T-cell (primary cell): ENCODE measurements around the gene CRIP1. TPM values are rescaled to one million over a fixed set of nuclear protein-coding genes. Genes with fewer than 3 reads are reported as not detected.

Experiments used
- ATAC-seq, 4 experiments: fragments of 200-7000 bp in 3 of 4; fragments of 150-1000 bp in 1 of 4; cut with Tn5 transposase; replicated peaks in 1 of 4; 1 replicate in 3 of 4; 2 replicates in 1 of 4; pipeline ENCODE4 v1.10.0; 2021; ENCODE audit warnings: moderate library complexity in 3 of 4, mild to moderate bottlenecking in 2 of 4, moderate number of reproducible peaks in 1 of 4
- CTCF ChIA-PET, 2 donors: fragments of 300-600 bp; sonication (Branson Sonifier 250); formaldehyde crosslinking; loops; one replicate each; lab custom pipeline; 2022; ENCODE audit warnings: antibody characterized with exemption in 2 of 2; lab: Charles Lee
- POLR2A ChIA-PET, 2 donors: fragments of 300-600 bp; sonication (Branson Sonifier 250); formaldehyde crosslinking; loops; one replicate each; lab custom pipeline; 2022; ENCODE audit warnings: antibody characterized with exemption in 2 of 2; lab: Charles Lee
- DNase-seq, 35 experiments: peaks; one replicate each; pipeline versions ENCODE4 v3.0.0 to v3.0.0-alpha.2; 2013 to 2023
- H3K27ac ChIP-seq: one replicate; pipeline ENCODE4 v1.5.1; 2013; ENCODE audit warnings: low read length
- H3K27me3 ChIP-seq, 2 experiments: replicated peaks in 1 of 2; 1 replicate in 1 of 2; 2 replicates in 1 of 2; pipeline versions ENCODE4 v1.6.1 to v1.7.0; 2013; ENCODE audit warnings: low read length in 1 of 2, mixed read lengths in 1 of 2; ENCODE audit not compliant: control insufficient read depth in 2 of 2, insufficient read depth in 2 of 2; ENCODE audit errors: extremely low read depth in 1 of 2
- H3K36me3 ChIP-seq, 2 donors: 1 replicate in 1 of 2; 2 replicates in 1 of 2; pipeline versions ENCODE4 v1.6.1 to v1.7.0; 2013; ENCODE audit warnings: low read length in 1 of 2; ENCODE audit not compliant: control insufficient read depth in 2 of 2, insufficient read depth in 1 of 2; ENCODE audit errors: extremely low read depth in 1 of 2
- H3K4me1 ChIP-seq, 2 experiments: 1 replicate in 1 of 2; 2 replicates in 1 of 2; pipeline versions ENCODE4 v1.6.1 to v1.7.0; 2013; ENCODE audit warnings: low read length in 2 of 2, mixed read lengths in 1 of 2; ENCODE audit not compliant: insufficient read depth in 2 of 2, control insufficient read depth in 1 of 2; ENCODE audit errors: extremely low read depth in 1 of 2
- H3K4me3 ChIP-seq, 2 donors: 1 replicate in 1 of 2; 2 replicates in 1 of 2; pipeline versions ENCODE4 v1.5.1 to v1.7.0; 2013; ENCODE audit warnings: mild to moderate bottlenecking in 2 of 2, low read length in 1 of 2, moderate library complexity in 1 of 2; ENCODE audit not compliant: control insufficient read depth in 1 of 2; ENCODE audit errors: extremely low read depth in 1 of 2
- H3K9me3 ChIP-seq: 2 replicates; pipeline ENCODE4 v1.7.0; 2013
- H3K27ac Mint-ChIP-seq, 2 donors: one replicate each; pipeline ENCODE4 v1.8.0; 2020 to 2021; ENCODE audit warnings: mild to moderate bottlenecking in 2 of 2, mixed read lengths in 2 of 2
- H3K27me3 Mint-ChIP-seq, 2 donors: one replicate each; pipeline ENCODE4 v1.8.0; 2021 to 2022; ENCODE audit warnings: mixed read lengths in 2 of 2
- H3K36me3 Mint-ChIP-seq: one replicate; pipeline ENCODE4 v1.8.0; 2021; ENCODE audit warnings: mixed read lengths
- H3K4me1 Mint-ChIP-seq, 3 donors: one replicate each; pipeline ENCODE4 v1.8.0; 2020 to 2022; ENCODE audit warnings: mixed read lengths in 3 of 3, mild to moderate bottlenecking in 1 of 3
- H3K4me3 Mint-ChIP-seq, 3 donors: one replicate each; pipeline ENCODE4 v1.8.0; 2020 to 2022; ENCODE audit warnings: mild to moderate bottlenecking in 3 of 3, mixed read lengths in 3 of 3, moderate library complexity in 3 of 3
- H3K9me3 Mint-ChIP-seq, 3 donors: one replicate each; pipeline ENCODE4 v1.8.0; 2020 to 2022; ENCODE audit warnings: mixed read lengths in 3 of 3
- WGBS: methylation state at CpG from one replicate; pipeline ENCODE4 v1.1.5; 2013; ENCODE audit warnings: missing lambda C conversion rate; ENCODE audit not compliant: insufficient coverage; 5-methylcytosine and 5-hydroxymethylcytosine counted together
- total RNA-seq, 35 experiments: library from RNA in 6 of 35; stranded (reverse) in 6 of 35; fragments of 120-200 nt in 1 of 35; gene quantifications; one replicate each; pipeline versions ENCODE4 v1.2.1 to v1.2.4 and lab custom pipeline; 2013 to 2026

CRIP1 gene
- total RNA-seq, 5 donors from 2014 or later (not counting 1 experiment from before 2014, with no cell fraction given) = 224 to 477 (median 329) TPM

GRCh38 chr14:105464501-105464900 lies 22.2 kb upstream of the CRIP1 start:
- 97% methylated on average over 30 of the region's 33 CpGs for WGBS
- no peaks in the 10 kb centered on the region for H3K9me3 Mint-ChIP-seq

GRCh38 chr14:105465209-105466031 lies 21.3 kb upstream of the CRIP1 start:
- Histone ChIP-seq H3K9me3 (no peaks in the 10 kb centered on the region), H3K27me3 (no peaks in the 10 kb centered on the region), H3K36me3 (peaks cover 44 to 48% of the 10 kb centered on the region in 2 donors), H3K27ac (no peak overlapping the region), H3K4me3 (no peak overlapping the region), H3K4me1 (no peaks in the 10 kb centered on the region)
- WGBS = 94% methylated on average over 16 of the region's 20 CpGs
- no peaks in the 10 kb centered on the region for H3K4me1 Mint-ChIP-seq
- H3K27ac Mint-ChIP-seq = no peak overlapping the region
- ATAC-seq = no peak
- CTCF ChIA-PET = no interaction called here
- H3K4me3 Mint-ChIP-seq = no peak overlapping the region
- POLR2A ChIA-PET = no interaction called here
- H3K27me3 Mint-ChIP-seq = no peaks in the 10 kb centered on the region
- no peak for DNase-seq
- no peaks in the 10 kb centered on the region for H3K9me3 Mint-ChIP-seq
- peaks cover 6% of the 10 kb centered on the region for H3K36me3 Mint-ChIP-seq

More at GRCh38 chr14:105464501-105464900, 22.2 kb upstream of the CRIP1 start:
- Mint-ChIP-seq H3K4me1 (no peaks in the 10 kb centered on the region), H3K27me3 (no peaks in the 10 kb centered on the region), H3K27ac (no peak overlapping the region), H3K36me3 (peaks cover 6% of the 10 kb centered on the region), H3K4me3 (no peak overlapping the region)
- Histone ChIP-seq H3K4me3 (no peak overlapping the region), H3K36me3 (peaks cover 44 to 51% of the 10 kb centered on the region in 2 donors), H3K4me1 (no peaks in the 10 kb centered on the region), H3K9me3 (no peaks in the 10 kb centered on the region), H3K27ac (no peak overlapping the region), H3K27me3 (no peaks in the 10 kb centered on the region)
- ChIA-PET POLR2A (no interaction called here), CTCF (no interaction called here)
- ATAC-seq (no peak), DNase-seq (no peak)

DNA sequence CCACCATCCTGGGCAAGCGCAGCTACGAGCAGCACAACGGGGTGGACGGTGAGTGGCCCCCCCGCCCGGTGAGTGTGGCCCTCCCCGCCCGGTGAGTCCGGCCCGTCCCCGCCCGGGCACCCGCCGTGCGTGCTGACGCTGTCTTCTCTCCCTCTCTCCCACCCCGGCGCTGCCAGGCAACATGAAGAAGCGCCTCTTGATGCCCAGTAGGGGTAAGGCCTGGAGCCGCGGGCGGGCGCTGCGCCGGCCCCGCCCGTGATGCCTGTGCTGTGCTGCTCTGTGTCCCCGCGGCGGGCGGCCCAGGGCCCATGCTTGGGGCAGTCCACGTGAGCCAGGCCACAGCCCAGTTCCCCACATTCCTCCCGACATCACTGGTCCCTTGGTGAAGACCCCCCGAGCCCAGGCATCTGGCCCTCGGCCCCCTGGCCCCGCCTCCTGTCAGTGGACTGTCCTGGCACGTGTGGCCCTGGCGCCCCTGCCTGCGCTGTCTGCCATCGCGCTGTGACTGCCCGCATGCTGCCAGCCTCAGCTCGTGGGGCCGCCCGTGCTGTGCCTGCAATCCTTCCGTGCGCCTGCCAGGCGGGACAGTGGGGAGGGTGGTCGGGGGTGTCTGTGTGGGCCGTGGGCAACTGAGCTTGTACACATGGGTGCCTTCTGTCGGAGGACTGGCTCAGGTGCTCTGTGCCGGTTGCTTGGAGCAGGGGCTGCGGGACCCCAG lies 20.0 kb upstream of the CRIP1 start:
- no peaks in the 10 kb centered on the region for H3K4me1 ChIP-seq
- WGBS = 95% methylated on average over 33 of the region's 53 CpGs
- Mint-ChIP-seq H3K9me3 (no peaks in the 10 kb centered on the region), H3K4me1 (no peaks in the 10 kb centered on the region), H3K27ac (no peak overlapping the region), H3K4me3 (no peak overlapping the region), H3K27me3 (no peaks in the 10 kb centered on the region), H3K36me3 (peaks cover under 1% of the 10 kb centered on the region)
- H3K27ac ChIP-seq = no peak overlapping the region
- no peaks in the 10 kb centered on the region for H3K9me3 ChIP-seq
- ChIA-PET POLR2A (no interaction called here), CTCF (interaction anchor here in 1 of 2 donors (0.6 kb wide), 1 partner anchor 23 kb away, joined by 3 read pairs; no protein-coding TSS in a partner anchor)
- H3K27me3 ChIP-seq = no peaks in the 10 kb centered on the region
- H3K4me3 ChIP-seq = no peak overlapping the region
- H3K36me3 ChIP-seq = peaks cover 39 to 43% of the 10 kb centered on the region in 2 donors
- ATAC-seq (no peak), DNase-seq (no peak)

DNA sequence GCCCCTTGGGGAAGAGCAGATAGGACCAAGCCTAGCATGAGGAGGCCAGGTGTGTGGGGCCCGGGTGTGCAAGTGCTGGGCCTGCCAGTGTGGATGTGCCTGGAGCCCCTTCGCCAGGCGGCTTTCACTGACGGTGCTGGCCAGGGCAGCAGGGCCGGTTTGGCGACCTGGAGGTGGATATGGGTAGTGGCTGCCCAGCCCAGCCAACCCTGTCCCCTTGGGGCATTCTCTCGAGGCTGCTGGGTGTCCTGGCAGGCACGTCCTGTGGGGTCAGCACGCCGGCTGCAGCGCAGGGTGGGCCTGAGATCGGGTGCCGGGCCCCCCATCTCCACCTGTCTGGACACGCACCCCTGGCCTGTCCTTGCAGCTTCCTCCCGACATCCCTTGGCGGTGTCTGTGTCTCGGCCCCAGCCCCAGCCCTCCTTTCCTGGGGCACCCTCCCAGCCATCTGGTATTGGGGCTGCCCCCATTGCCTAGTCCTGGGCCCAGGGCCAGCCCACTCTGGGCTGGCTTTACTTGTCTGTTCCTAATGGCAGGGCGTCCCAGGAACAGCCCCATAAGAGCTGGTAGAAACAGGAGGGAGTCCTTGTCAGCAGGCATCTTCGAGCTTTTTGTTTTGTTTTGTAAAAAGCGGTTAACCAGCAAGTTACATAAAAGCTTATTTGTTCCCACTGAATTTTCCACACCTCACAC lies 19.3 kb upstream of the CRIP1 start:
- Histone ChIP-seq H3K4me1 (peaks cover 0 to under 1% of the 10 kb centered on the region in 2 experiments), H3K9me3 (no peaks in the 10 kb centered on the region), H3K27me3 (peaks cover 0 to 6% of the 10 kb centered on the region in 2 experiments), H3K4me3 (no peak overlapping the region), H3K27ac (no peak overlapping the region), H3K36me3 (peaks cover 39 to 41% of the 10 kb centered on the region in 2 donors)
- no peaks in the 10 kb centered on the region for H3K36me3 Mint-ChIP-seq
- ATAC-seq (no peak), DNase-seq (no peak)
- no peaks in the 10 kb centered on the region for H3K9me3 Mint-ChIP-seq
- WGBS = 98% methylated on average over 17 of the region's 20 CpGs
- ChIA-PET POLR2A (no interaction called here), CTCF (interaction anchor here in 1 of 2 donors (0.6 kb wide), 1 partner anchor 23 kb away, joined by 3 read pairs; no protein-coding TSS in a partner anchor)
- no peaks in the 10 kb centered on the region for H3K27me3 Mint-ChIP-seq
- H3K4me3 Mint-ChIP-seq = no peak overlapping the region
- no peaks in the 10 kb centered on the region for H3K4me1 Mint-ChIP-seq
- H3K27ac Mint-ChIP-seq = no peak overlapping the region

DNA sequence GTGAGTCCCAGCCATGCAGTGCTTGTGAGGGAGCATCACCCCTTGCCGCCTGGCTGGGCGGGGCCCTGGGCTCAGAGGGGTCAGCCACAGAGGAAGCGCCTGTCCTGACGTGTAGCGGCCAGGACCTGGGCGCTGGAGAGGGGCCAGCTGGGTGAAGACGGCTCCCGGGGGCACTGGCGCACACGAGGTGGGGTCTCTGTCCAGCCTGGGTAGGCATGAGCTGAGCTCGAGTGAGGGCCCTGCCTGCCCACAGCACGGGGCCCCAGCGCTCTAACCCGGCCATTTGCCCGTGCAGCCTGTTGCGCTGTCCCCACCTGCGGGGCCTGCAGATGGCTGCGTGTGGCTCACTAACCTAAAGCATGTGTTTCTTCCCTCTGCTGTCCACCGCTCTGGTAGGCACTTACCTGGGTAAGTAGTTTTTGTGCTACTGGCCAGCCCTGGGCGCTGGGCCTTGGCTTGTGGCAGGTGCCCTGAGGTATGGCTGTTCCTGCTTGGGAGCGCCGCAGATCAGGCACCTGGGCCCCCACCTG lies 18.7 kb upstream of the CRIP1 start:
- Mint-ChIP-seq H3K4me3 (no peak overlapping the region), H3K27ac (no peak overlapping the region), H3K36me3 (no peaks in the 10 kb centered on the region), H3K27me3 (no peaks in the 10 kb centered on the region), H3K4me1 (no peaks in the 10 kb centered on the region), H3K9me3 (no peaks in the 10 kb centered on the region)
- DNase-seq (no peak), ATAC-seq (no peak)
- Histone ChIP-seq H3K27me3 (peaks cover 0 to 12% of the 10 kb centered on the region in 2 experiments), H3K4me3 (no peak overlapping the region), H3K36me3 (peaks cover 35 to 39% of the 10 kb centered on the region in 2 donors), H3K27ac (no peak overlapping the region), H3K9me3 (no peaks in the 10 kb centered on the region), H3K4me1 (peaks cover 2 to 6% of the 10 kb centered on the region in 2 experiments)
- 97% methylated on average over 20 of the region's 22 CpGs for WGBS
- POLR2A ChIA-PET = no interaction called here
- CTCF ChIA-PET = no interaction called here
